SK-N-MC (cell line): ENCODE measurements around the gene MLN.

Experiments used
- DNase-seq: peaks from one replicate; pipeline ENCODE4 v3.0.0-alpha.2; 2011; ENCODE audit warnings: low read depth, low spot score
- H3K27ac ChIP-seq: fragments of 200-600 bp; sonication (generic); 2 replicates; pipeline ENCODE4 v1.5.1; 2016; ENCODE audit warnings: mixed run types
- H3K36me3 ChIP-seq: fragments of 200-600 bp; sonication (generic); 2 replicates; pipeline ENCODE4 v1.6.1; 2017; ENCODE audit warnings: antibody characterized with exemption, low read length, mixed read lengths; ENCODE audit not compliant: insufficient read depth
- H3K4me3 ChIP-seq: fragments of 200-600 bp; sonication (generic); 2 replicates; pipeline ENCODE4 v1.5.1; 2016
- H3K9ac ChIP-seq: fragments of 200-600 bp; sonication (generic); 2 replicates; pipeline ENCODE4 v1.8.0; 2017; ENCODE audit warnings: mixed run types, mixed read lengths; ENCODE audit not compliant: insufficient read length
- H3K9me3 ChIP-seq: fragments of 200-600 bp; sonication (generic); 2 replicates; pipeline ENCODE4 v1.6.1; 2017; ENCODE audit warnings: low read depth, mild to moderate bottlenecking, antibody characterized with exemption, low read length, moderate library complexity, mixed read lengths
- EZH2 ChIP-seq: fragments of 200-600 bp; sonication (generic); IDR thresholded peaks from one replicate; pipeline ENCODE4 v1.6.1; 2017; ENCODE audit warnings: antibody characterized with exemption
- FOXP2 ChIP-seq: optimal IDR thresholded peaks from 2 replicates; pipeline ENCODE3; 2011; ENCODE audit warnings: mild to moderate bottlenecking, moderate library complexity; ENCODE audit not compliant: insufficient read depth; ENCODE audit errors: extremely low read length, control extremely low read depth
- POLR2AphosphoS5 ChIP-seq: IDR thresholded peaks from 2 replicates; pipeline ENCODE4 v1.6.1; 2012; ENCODE audit warnings: mild to moderate bottlenecking, low read depth, low read length, borderline replicate concordance

Gene MLN

GRCh38 chr6:33809594-33809993, 5.8 kb upstream of the MLN start:
- Histone ChIP-seq H3K27ac (no peak overlapping the region), H3K9ac (no peak overlapping the region), H3K36me3 (no peaks in the 10 kb centered on the region), H3K4me3 (no peak overlapping the region), H3K9me3 (no peaks in the 10 kb centered on the region)
- no peak for DNase-seq
- TF ChIP-seq FOXP2 = no peak
- no peak for TF ChIP-seq POLR2AphosphoS5
- no peak for TF ChIP-seq EZH2

DNA sequence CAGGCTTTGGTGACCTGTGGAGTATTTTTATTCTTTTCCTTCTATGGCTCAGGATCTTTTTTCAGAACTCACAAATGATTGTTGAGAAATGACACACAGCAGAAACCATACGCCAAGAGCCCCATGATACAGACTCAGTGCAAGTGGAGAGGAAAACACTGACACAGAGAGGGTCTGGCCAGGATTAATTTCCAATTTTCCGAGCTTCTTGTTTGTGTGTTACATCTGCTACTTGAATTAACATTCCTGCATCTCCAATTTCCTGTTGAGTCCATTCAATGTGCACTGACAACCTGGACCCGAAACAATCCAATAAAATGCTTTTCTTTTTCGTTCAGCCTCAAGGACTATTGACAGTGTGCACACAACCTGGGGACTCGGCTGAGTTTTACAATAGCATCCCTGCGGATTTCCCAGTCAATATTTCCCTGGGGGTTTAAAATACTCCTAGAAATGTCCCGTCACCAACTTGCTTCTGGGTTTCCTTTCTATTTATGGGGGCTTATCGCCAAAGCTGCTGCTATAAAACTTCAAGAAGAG, 4.9 kb upstream of the MLN start:
- DNase-seq = no peak
- no peak overlapping the region for H3K27ac ChIP-seq
- no peak overlapping the region for H3K9ac ChIP-seq
- no peaks in the 10 kb centered on the region for H3K9me3 ChIP-seq
- no peak overlapping the region for H3K4me3 ChIP-seq
- TF ChIP-seq POLR2AphosphoS5 (no peak), EZH2 (no peak), FOXP2 (no peak)
- no peaks in the 10 kb centered on the region for H3K36me3 ChIP-seq

GRCh38 chr6:33807606-33808005, 3.8 kb upstream of the MLN start:
- no peak for DNase-seq
- no peak for TF ChIP-seq FOXP2
- TF ChIP-seq POLR2AphosphoS5 = no peak
- TF ChIP-seq EZH2 = no peak
- Histone ChIP-seq H3K36me3 (no peaks in the 10 kb centered on the region), H3K27ac (no peak overlapping the region), H3K4me3 (no peak overlapping the region), H3K9me3 (no peaks in the 10 kb centered on the region), H3K9ac (no peak overlapping the region)

DNA sequence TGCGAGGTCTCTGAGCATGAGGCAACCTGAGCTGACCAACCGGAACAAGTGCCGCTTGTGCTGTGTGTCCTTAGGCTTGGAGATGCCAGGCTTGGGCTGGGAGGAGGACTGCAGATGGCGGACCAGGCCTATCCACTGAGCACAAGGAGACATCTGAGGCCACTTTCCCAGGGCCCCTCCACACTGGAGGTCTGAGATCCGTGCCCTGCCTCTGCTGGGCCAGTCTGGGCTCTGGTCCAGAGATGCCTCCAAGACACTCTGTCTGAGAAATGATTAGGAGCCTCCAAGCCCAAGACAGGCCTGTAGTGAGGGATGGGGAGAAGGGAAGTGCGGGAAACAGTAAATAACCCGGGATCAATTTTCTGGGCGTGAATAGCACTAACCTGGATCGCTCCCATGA, 3.0 kb upstream of the MLN start:
- no peaks in the 10 kb centered on the region for H3K9me3 ChIP-seq
- DNase-seq = no peak
- H3K9ac ChIP-seq = no peak overlapping the region
- no peak overlapping the region for H3K4me3 ChIP-seq
- no peaks in the 10 kb centered on the region for H3K36me3 ChIP-seq
- no peak for TF ChIP-seq EZH2
- TF ChIP-seq FOXP2 = no peak
- TF ChIP-seq POLR2AphosphoS5 = no peak
- no peak overlapping the region for H3K27ac ChIP-seq

DNA sequence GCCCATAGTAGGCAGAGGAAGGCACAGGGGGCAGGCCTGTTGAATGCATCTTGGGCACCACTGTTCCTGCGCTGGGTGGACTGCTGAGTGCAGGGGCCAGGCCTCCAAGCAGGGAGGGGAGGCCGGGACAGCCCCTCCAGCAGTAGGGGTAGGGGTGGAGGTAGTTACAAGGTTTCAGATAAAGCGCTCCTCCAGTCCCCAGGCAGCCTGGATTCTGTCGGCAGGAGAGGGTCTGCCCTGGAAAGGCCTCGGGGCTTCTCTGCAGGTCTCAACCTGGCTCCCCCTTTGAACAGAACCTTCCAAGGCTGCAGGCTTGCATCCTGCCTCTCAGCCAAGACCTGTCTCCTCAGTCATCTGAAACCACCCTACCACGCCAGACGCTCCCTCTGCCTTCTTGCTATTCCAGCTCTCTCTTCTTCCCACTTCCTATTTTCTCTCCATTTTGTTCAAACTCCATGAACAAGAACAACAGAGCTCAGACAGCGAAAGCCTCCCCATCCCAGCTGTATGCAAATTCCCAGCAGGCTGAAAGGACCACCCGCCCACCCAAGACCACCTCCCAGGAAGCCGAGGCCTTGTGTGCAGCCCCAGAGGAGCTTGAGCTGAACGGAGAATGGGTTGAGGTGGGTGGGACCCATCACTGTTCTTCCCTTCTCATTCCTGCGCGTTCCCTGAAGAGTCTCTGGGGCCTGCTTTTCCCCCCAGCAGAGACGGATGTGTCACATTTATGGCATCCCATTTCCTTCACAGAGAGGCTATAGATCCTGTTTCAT, 1.4 kb downstream of the MLN start:
- Histone ChIP-seq H3K4me3 (no peak overlapping the region), H3K9me3 (no peaks in the 10 kb centered on the region), H3K9ac (no peak overlapping the region), H3K36me3 (no peaks in the 10 kb centered on the region), H3K27ac (no peak overlapping the region)
- no peak for DNase-seq
- TF ChIP-seq EZH2 (no peak), POLR2AphosphoS5 (no peak), FOXP2 (no peak)

- DNase-seq = no peak
- TF ChIP-seq POLR2AphosphoS5 (no peak), FOXP2 (no peak), EZH2 (no peak)
- H3K36me3 ChIP-seq = no peaks in the 10 kb centered on the region
- H3K9ac ChIP-seq = no peak overlapping the region
- no peaks in the 10 kb centered on the region for H3K9me3 ChIP-seq
- H3K4me3 ChIP-seq = no peak overlapping the region
- H3K27ac ChIP-seq = no peak overlapping the region
Measured at GRCh38 chr6:33801611-33802010, 2.2 kb downstream of the MLN start.

GRCh38 chr6:33800248-33800969, 3.4 kb downstream of the MLN start:
- no peaks in the 10 kb centered on the region for H3K9me3 ChIP-seq
- H3K4me3 ChIP-seq = no peak overlapping the region
- DNase-seq = no peak
- no peak overlapping the region for H3K27ac ChIP-seq
- no peak for TF ChIP-seq EZH2
- TF ChIP-seq FOXP2 = no peak
- TF ChIP-seq POLR2AphosphoS5 = no peak
- no peaks in the 10 kb centered on the region for H3K36me3 ChIP-seq
- H3K9ac ChIP-seq = no peak overlapping the region

DNA sequence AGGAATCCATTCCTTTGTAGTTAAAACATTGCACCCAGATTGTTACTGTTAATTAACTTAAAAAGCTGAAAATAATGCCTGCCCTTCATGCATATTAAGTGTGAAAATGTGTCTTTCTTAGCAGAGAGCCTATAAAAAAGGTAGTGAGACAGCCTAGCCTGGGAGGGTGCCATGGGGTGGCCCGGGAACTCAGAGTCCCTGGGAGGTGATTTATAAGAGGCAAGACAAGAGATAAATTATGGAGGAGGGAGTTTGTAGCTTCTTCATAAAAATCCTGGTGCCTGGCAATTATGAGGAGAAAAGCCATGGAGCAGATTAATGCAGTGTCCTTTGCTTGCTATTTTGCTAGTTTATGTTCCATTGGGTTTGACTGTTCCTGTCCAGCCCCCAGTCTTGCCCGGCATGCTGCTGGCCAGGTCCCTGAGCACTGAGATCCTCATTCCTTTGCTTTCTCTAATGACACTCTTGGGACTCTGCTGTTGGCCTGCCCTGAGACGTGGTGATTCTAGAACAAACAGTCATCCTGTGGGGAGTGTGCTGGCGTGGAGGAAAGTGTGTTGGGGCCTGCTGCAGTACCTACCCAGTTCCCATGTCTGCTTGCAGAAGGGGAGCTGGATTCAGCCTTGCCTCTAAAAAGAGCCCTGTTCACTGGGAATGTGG, 4.2 kb downstream of the MLN start:
- Histone ChIP-seq H3K36me3 (no peaks in the 10 kb centered on the region), H3K4me3 (no peak overlapping the region), H3K9me3 (no peaks in the 10 kb centered on the region), H3K9ac (no peak overlapping the region), H3K27ac (no peak overlapping the region)
- TF ChIP-seq EZH2 (no peak), POLR2AphosphoS5 (no peak), FOXP2 (no peak)
- no peak for DNase-seq
